Measurements from ENCODE around the gene BST2.
"Not testable (repeated sequence)": the region's sequence is repeated elsewhere in the genome, so short reads cannot be mapped to it uniquely, and the experiment has no call there.

BST2 gene

GRCh38 chr19:17389957-17390664 lies 15.3 kb downstream of the BST2 start:
- DNase-seq = no peak
- Mint-ChIP-seq H3K9me3 (peaks cover 0 to 1% of the 10 kb centered on the region in 2 donors), H3K4me1 (peaks cover 18 to 24% of the 10 kb centered on the region in 2 donors), H3K27me3 (peaks cover 4 to 6% of the 10 kb centered on the region in 2 donors), H3K36me3 (peaks cover 0 to 3% of the 10 kb centered on the region in 2 donors), H3K27ac (no peak overlapping the region), H3K4me3 (peak overlapping the region in 1 of 2 donors; percentile 93)
- ATAC-seq (replicated peaks) = no peak

- Mint-ChIP-seq H3K4me1 (peaks cover 15 to 19% of the 10 kb centered on the region in 2 donors), H3K9me3 (peaks cover 0 to 1% of the 10 kb centered on the region in 2 donors), H3K36me3 (no peaks in the 10 kb centered on the region), H3K27me3 (peaks cover 4 to 6% of the 10 kb centered on the region in 2 donors), H3K27ac (no peak overlapping the region), H3K4me3 (no peak overlapping the region)
- no peak for ATAC-seq (replicated peaks)
- no peak for DNase-seq
Measured at GRCh38 chr19:17389288-17389687, 16.1 kb downstream of the BST2 start.

- peaks cover 0 to 1% of the 10 kb centered on the region in 2 donors for H3K9me3 Mint-ChIP-seq
- no peak overlapping the region for H3K4me3 Mint-ChIP-seq
- no peak overlapping the region for H3K27ac Mint-ChIP-seq
- ATAC-seq (replicated peaks) (peak; percentile 63 to 68), DNase-seq (peak; percentile 41)
- peaks cover 6 to 19% of the 10 kb centered on the region in 2 donors for H3K4me1 Mint-ChIP-seq
- H3K27me3 Mint-ChIP-seq = peaks cover 4 to 6% of the 10 kb centered on the region in 2 donors
- H3K36me3 Mint-ChIP-seq = no peaks in the 10 kb centered on the region
Measured at GRCh38 chr19:17385878-17386611, 19.4 kb downstream of the BST2 start.

GRCh38 chr19:17380426-17381138 lies 24.8 kb downstream of the BST2 start:
- Mint-ChIP-seq H3K36me3 (peaks cover 4 to 8% of the 10 kb centered on the region in 2 donors), H3K4me3 (no peak overlapping the region), H3K4me1 (peaks cover 18 to 45% of the 10 kb centered on the region in 2 donors), H3K27me3 (peaks cover 19 to 33% of the 10 kb centered on the region in 2 donors), H3K27ac (no peak overlapping the region), H3K9me3 (peaks cover 0 to 3% of the 10 kb centered on the region in 2 donors)
- ATAC-seq (replicated peaks) = no peak
- DNase-seq = no peak

GRCh38 chr19:17379221-17379631 lies 26.2 kb downstream of the BST2 start:
- peaks cover 0 to 3% of the 10 kb centered on the region in 2 donors for H3K9me3 Mint-ChIP-seq
- peaks cover 18 to 45% of the 10 kb centered on the region in 2 donors for H3K4me1 Mint-ChIP-seq
- H3K36me3 Mint-ChIP-seq = peaks cover 4 to 8% of the 10 kb centered on the region in 2 donors
- DNase-seq = no peak
- peak overlapping the region in 1 of 2 donors; percentile 40 for H3K4me3 Mint-ChIP-seq
- H3K27ac Mint-ChIP-seq = peak overlapping the region; percentile 44
- peaks cover 19 to 35% of the 10 kb centered on the region in 2 donors for H3K27me3 Mint-ChIP-seq
- peak in 1 of 2 donors; percentile 44 for ATAC-seq (replicated peaks)

GRCh38 chr19:17378271-17378670 lies 27.2 kb downstream of the BST2 start:
- DNase-seq (no peak), ATAC-seq (replicated peaks) (peak in 1 of 2 donors; percentile 38)
- Mint-ChIP-seq H3K36me3 (peaks cover 4 to 8% of the 10 kb centered on the region in 2 donors), H3K27me3 (peaks cover 19 to 35% of the 10 kb centered on the region in 2 donors), H3K4me1 (peaks cover 18 to 44% of the 10 kb centered on the region in 2 donors), H3K9me3 (peaks cover 0 to 3% of the 10 kb centered on the region in 2 donors), H3K4me3 (no peak overlapping the region), H3K27ac (no peak overlapping the region)

- peaks cover 0 to 3% of the 10 kb centered on the region in 2 donors for H3K9me3 Mint-ChIP-seq
- DNase-seq (no peak), ATAC-seq (replicated peaks) (no peak)
- peaks cover 16 to 37% of the 10 kb centered on the region in 2 donors for H3K4me1 Mint-ChIP-seq
- peak within 1 kb of the TSS; percentile 25 for H3K27ac Mint-ChIP-seq
- no peak within 1 kb of the TSS for H3K4me3 Mint-ChIP-seq
- peaks cover 19 to 35% of the 10 kb centered on the region in 2 donors for H3K27me3 Mint-ChIP-seq
- peaks cover 4 to 8% of the 10 kb centered on the region in 2 donors for H3K36me3 Mint-ChIP-seq
Measured at GRCh38 chr19:17376935-17377600, 28.4 kb downstream of the BST2 start, which contains the start of gene PLVAP. TSS of gene PLVAP (minus strand) at chr19:17377342. CDS start at chr19:17377288, 54 bp downstream.

GRCh38 chr19:17370026-17370587 lies 35.3 kb downstream of the BST2 start:
- peak overlapping the region; percentile 92 for H3K27ac Mint-ChIP-seq
- ATAC-seq (replicated peaks) = peak; percentile 96 to 99
- peaks cover 0 to 4% of the 10 kb centered on the region in 2 donors for H3K9me3 Mint-ChIP-seq
- peak overlapping the region; percentile 38 to 65 for H3K4me3 Mint-ChIP-seq
- peaks cover 10% of the 10 kb centered on the region in 2 donors for H3K27me3 Mint-ChIP-seq
- H3K36me3 Mint-ChIP-seq = peaks cover 4% of the 10 kb centered on the region in 2 donors
- DNase-seq = peak; percentile 54
- peaks cover 12 to 22% of the 10 kb centered on the region in 2 donors for H3K4me1 Mint-ChIP-seq

- no peak for ATAC-seq (replicated peaks)
- Mint-ChIP-seq H3K36me3 (peaks cover 2 to 3% of the 10 kb centered on the region in 2 donors), H3K4me3 (no peak overlapping the region), H3K9me3 (peaks cover 0 to 2% of the 10 kb centered on the region in 2 donors), H3K27ac (no peak overlapping the region), H3K4me1 (peaks cover 9 to 13% of the 10 kb centered on the region in 2 donors), H3K27me3 (peaks cover 27 to 30% of the 10 kb centered on the region in 2 donors)
- no peak for DNase-seq
Measured at GRCh38 chr19:17365361-17365760, 40.1 kb downstream of the BST2 start.

GRCh38 chr19:17363852-17364605 lies 41.4 kb downstream of the BST2 start:
- H3K4me1 Mint-ChIP-seq; H3K9me3 Mint-ChIP-seq; DNase-seq; H3K4me3 Mint-ChIP-seq; ATAC-seq (replicated peaks); H3K27ac Mint-ChIP-seq; H3K36me3 Mint-ChIP-seq: not testable (repeated sequence)
- peaks cover 31 to 37% of the 10 kb centered on the region in 2 donors for H3K27me3 Mint-ChIP-seq

GRCh38 chr19:17359905-17360800 lies 45.3 kb downstream of the BST2 start:
- ATAC-seq (replicated peaks) (no peak), DNase-seq (no peak)
- peaks cover 22 to 27% of the 10 kb centered on the region in 2 donors for H3K27me3 Mint-ChIP-seq
- no peak overlapping the region for H3K27ac Mint-ChIP-seq
- H3K4me1 Mint-ChIP-seq = no peaks in the 10 kb centered on the region
- H3K9me3 Mint-ChIP-seq = no peaks in the 10 kb centered on the region
- H3K4me3 Mint-ChIP-seq = no peak overlapping the region
- H3K36me3 Mint-ChIP-seq = no peaks in the 10 kb centered on the region

GRCh38 chr19:17358395-17358794 lies 47.0 kb downstream of the BST2 start:
- DNase-seq (no peak), ATAC-seq (replicated peaks) (no peak)
- Mint-ChIP-seq H3K4me3 (no peak overlapping the region), H3K27me3 (peaks cover 21 to 27% of the 10 kb centered on the region in 2 donors), H3K36me3 (no peaks in the 10 kb centered on the region), H3K9me3 (no peaks in the 10 kb centered on the region), H3K4me1 (no peaks in the 10 kb centered on the region), H3K27ac (no peak overlapping the region)
